Tibial nerve (tissue), 4 donors: ENCODE data around the gene SPOCK1. TPM values are rescaled to one million over a fixed set of nuclear protein-coding genes. Genes with fewer than 3 reads are reported as not detected.

ENCODE experiments used
- DNase-seq, 2 donors: peaks; one replicate each; pipeline ENCODE4 v3.0.0-alpha.2; 2019; ENCODE audit warnings: low spot score in 2 of 2
- H3K27ac ChIP-seq, 4 donors: fragments of 200-600 bp; sonication (generic) in 3 of 4; one replicate each; pipeline ENCODE4 v1.5.1; 2017 to 2019; ENCODE audit warnings: mild to moderate bottlenecking in 1 of 4
- H3K27me3 ChIP-seq, 2 donors: fragments of 200-600 bp; sonication (generic) in 1 of 2; one replicate each; pipeline versions ENCODE4 v1.5.1 to v1.6.0; 2017 to 2019
- H3K36me3 ChIP-seq, 3 donors: fragments of 200-600 bp; sonication (generic); one replicate each; pipeline ENCODE4 v1.5.1; 2018 to 2019
- H3K4me1 ChIP-seq, 4 donors: fragments of 200-600 bp; sonication (generic) in 3 of 4; one replicate each; pipeline ENCODE4 v1.5.1; 2017 to 2019
- H3K4me3 ChIP-seq, 4 donors: fragments of 200-600 bp; sonication (generic) in 3 of 4; one replicate each; pipeline ENCODE4 v1.5.1; 2017 to 2019; ENCODE audit warnings: mild to moderate bottlenecking in 1 of 4, moderate library complexity in 1 of 4
- H3K9me3 ChIP-seq, 4 donors: fragments of 200-600 bp; sonication (generic) in 3 of 4; one replicate each; pipeline ENCODE4 v1.5.1; 2017 to 2019
- CTCF ChIP-seq, 5 experiments: fragments of 200-600 bp in 3 of 5; fragments of 450-650 bp in 2 of 5; sonication (generic) in 3 of 5; IDR thresholded peaks; one replicate each; pipeline ENCODE4 v1.5.1; 2016 to 2019; ENCODE audit warnings: antibody characterized with exemption in 5 of 5, mild to moderate bottlenecking in 3 of 5, moderate library complexity in 2 of 5
- EP300 ChIP-seq, 2 donors: sonication (generic); formaldehyde crosslinking; IDR thresholded peaks; one replicate each; pipeline ENCODE4 v1.6.1; 2017; ENCODE audit warnings: antibody characterized with exemption in 2 of 2, mild to moderate bottlenecking in 1 of 2
- POLR2A ChIP-seq, 2 donors: fragments of 450-650 bp; IDR thresholded peaks; one replicate each; pipeline ENCODE4 v1.6.1; 2017; ENCODE audit warnings: antibody characterized with exemption in 2 of 2, mild to moderate bottlenecking in 2 of 2, moderate library complexity in 2 of 2
- WGBS, 2 donors: methylation state at CpG; one replicate each; pipeline ENCODE4 v1.1.5; 2018; 5-methylcytosine and 5-hydroxymethylcytosine counted together
- total RNA-seq, 4 donors: library from RNA; depleted of rRNA; stranded (reverse); fragments of >200 nt; gene quantifications; one replicate each; pipeline ENCODE4 v1.1.0, GENCODE V29; 2016

Gene SPOCK1
- total RNA-seq, 4 donors from 2014 or later: 39.8 to 119 (median 73.1) TPM

- WGBS, 2 donors: 65 to 73% methylated on average over 4 of the region's 4 CpGs
- Histone ChIP-seq H3K36me3 (no peaks in the 10 kb centered on the region), H3K4me3 (no peak overlapping the region), H3K9me3 (no peaks in the 10 kb centered on the region), H3K27ac (no peak overlapping the region), H3K27me3 (no peaks in the 10 kb centered on the region), H3K4me1 (peaks cover 0 to 5% (median 0%) of the 10 kb centered on the region in 4 donors)
- no peak for DNase-seq
- TF ChIP-seq CTCF (IDR thresholded peaks at IDR 0.05): no peak
- TF ChIP-seq EP300 (IDR thresholded peaks at IDR 0.05): no peak
- no peak for TF ChIP-seq POLR2A (IDR thresholded peaks at IDR 0.05)
Observed at GRCh38 chr5:137304226-137304874, 194.8 kb downstream of the SPOCK1 start.

GRCh38 chr5:137303509-137303908 lies 195.6 kb downstream of the SPOCK1 start:
- H3K4me1 ChIP-seq: peaks cover 0 to 5% (median 0%) of the 10 kb centered on the region in 4 donors
- no peak overlapping the region for H3K4me3 ChIP-seq
- H3K27ac ChIP-seq: peak overlapping the region in 1 of 4 donors; percentile 28
- H3K9me3 ChIP-seq: no peaks in the 10 kb centered on the region
- no peaks in the 10 kb centered on the region for H3K27me3 ChIP-seq
- TF ChIP-seq CTCF (IDR thresholded peaks at IDR 0.05): no peak
- no peak for TF ChIP-seq EP300 (IDR thresholded peaks at IDR 0.05)
- no peak for TF ChIP-seq POLR2A (IDR thresholded peaks at IDR 0.05)
- H3K36me3 ChIP-seq: no peaks in the 10 kb centered on the region
- DNase-seq: no peak
- 76 to 86% methylated on average over 5 of the region's 5 CpGs for WGBS, 2 donors

GRCh38 chr5:137300411-137301240 lies 198.5 kb downstream of the SPOCK1 start:
- Histone ChIP-seq H3K4me3 (no peak overlapping the region), H3K27me3 (no peaks in the 10 kb centered on the region), H3K36me3 (no peaks in the 10 kb centered on the region), H3K9me3 (no peaks in the 10 kb centered on the region), H3K4me1 (no peaks in the 10 kb centered on the region), H3K27ac (no peak overlapping the region)
- WGBS, 2 donors: 76 to 79% methylated on average over 4 of the region's 4 CpGs
- no peak for DNase-seq
- TF ChIP-seq EP300 (IDR thresholded peaks at IDR 0.05) (no peak), CTCF (IDR thresholded peaks at IDR 0.05) (no peak), POLR2A (IDR thresholded peaks at IDR 0.05) (no peak)

- Histone ChIP-seq H3K4me3 (no peak overlapping the region), H3K36me3 (no peaks in the 10 kb centered on the region), H3K27me3 (no peaks in the 10 kb centered on the region), H3K4me1 (no peaks in the 10 kb centered on the region), H3K27ac (no peak overlapping the region), H3K9me3 (no peaks in the 10 kb centered on the region)
- no peak for DNase-seq
- 78 to 81% methylated on average over 12 of the region's 12 CpGs for WGBS, 2 donors
- TF ChIP-seq POLR2A (IDR thresholded peaks at IDR 0.05) (no peak), CTCF (IDR thresholded peaks at IDR 0.05) (no peak), EP300 (IDR thresholded peaks at IDR 0.05) (no peak)
Observed at GRCh38 chr5:137296213-137296781, 202.8 kb downstream of the SPOCK1 start.

- WGBS, 2 donors: 52 to 83% methylated on average over 1 of the region's 1 CpG
- no peak for DNase-seq
- H3K4me1 ChIP-seq: no peaks in the 10 kb centered on the region
- no peaks in the 10 kb centered on the region for H3K27me3 ChIP-seq
- no peak for TF ChIP-seq EP300 (IDR thresholded peaks at IDR 0.05)
- TF ChIP-seq CTCF (IDR thresholded peaks at IDR 0.05): no peak
- no peak for TF ChIP-seq POLR2A (IDR thresholded peaks at IDR 0.05)
- no peaks in the 10 kb centered on the region for H3K36me3 ChIP-seq
- no peaks in the 10 kb centered on the region for H3K9me3 ChIP-seq
- H3K27ac ChIP-seq: no peak overlapping the region
- no peak overlapping the region for H3K4me3 ChIP-seq
Observed at GRCh38 chr5:137294604-137295003, 204.5 kb downstream of the SPOCK1 start.
